Measurements from ENCODE around the gene PRPF6.

DNA sequence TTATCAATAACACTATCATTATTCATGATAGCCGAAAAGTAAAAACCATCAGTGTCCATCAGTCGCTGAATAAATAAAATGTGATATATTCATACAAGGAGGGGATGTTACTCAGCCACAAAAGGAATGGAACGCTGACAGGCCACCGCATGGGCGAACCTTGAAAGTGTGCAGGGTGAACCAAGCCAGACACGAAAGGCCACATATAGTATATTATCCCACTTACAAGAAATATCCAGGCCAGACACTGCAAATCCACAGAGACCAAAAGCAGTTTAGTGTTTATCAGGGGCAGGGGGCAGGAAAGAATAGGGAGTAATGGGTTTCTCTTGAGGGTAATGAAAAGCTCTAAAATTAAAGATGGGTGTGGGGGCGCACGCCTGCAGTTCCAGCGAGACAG, 62.8 kb downstream of the PRPF6 start:
- TF ChIP-seq CTCF (IDR thresholded peaks at IDR 0.05; ENCODE audit: insufficient read depth, low read depth, low read length), result no peak
- no peak for TF ChIP-seq EZH2 (IDR thresholded peaks at IDR 0.05; ENCODE audit: insufficient read depth, low read length)
